ENCODE measurements around the gene DPP8.
A peak's percentile ranks its signal among the peaks of the same experiment; 100 is the strongest.

The DPP8 gene

GRCh38 chr15:65423150-65423975 lies 94.1 kb downstream of the DPP8 start:
- H3K36me3 Mint-ChIP-seq: no peaks in the 10 kb centered on the region
- peak overlapping the region; percentile 82 for H3K4me3 Mint-ChIP-seq
- H3K9me3 Mint-ChIP-seq: no peaks in the 10 kb centered on the region
- DNase-seq (ENCODE audit: low spot score in 2 of 2): no peak
- no peak overlapping the region for H3K27ac Mint-ChIP-seq
- no peak for ATAC-seq
- H3K4me1 Mint-ChIP-seq: peaks cover 21% of the 10 kb centered on the region

DNA sequence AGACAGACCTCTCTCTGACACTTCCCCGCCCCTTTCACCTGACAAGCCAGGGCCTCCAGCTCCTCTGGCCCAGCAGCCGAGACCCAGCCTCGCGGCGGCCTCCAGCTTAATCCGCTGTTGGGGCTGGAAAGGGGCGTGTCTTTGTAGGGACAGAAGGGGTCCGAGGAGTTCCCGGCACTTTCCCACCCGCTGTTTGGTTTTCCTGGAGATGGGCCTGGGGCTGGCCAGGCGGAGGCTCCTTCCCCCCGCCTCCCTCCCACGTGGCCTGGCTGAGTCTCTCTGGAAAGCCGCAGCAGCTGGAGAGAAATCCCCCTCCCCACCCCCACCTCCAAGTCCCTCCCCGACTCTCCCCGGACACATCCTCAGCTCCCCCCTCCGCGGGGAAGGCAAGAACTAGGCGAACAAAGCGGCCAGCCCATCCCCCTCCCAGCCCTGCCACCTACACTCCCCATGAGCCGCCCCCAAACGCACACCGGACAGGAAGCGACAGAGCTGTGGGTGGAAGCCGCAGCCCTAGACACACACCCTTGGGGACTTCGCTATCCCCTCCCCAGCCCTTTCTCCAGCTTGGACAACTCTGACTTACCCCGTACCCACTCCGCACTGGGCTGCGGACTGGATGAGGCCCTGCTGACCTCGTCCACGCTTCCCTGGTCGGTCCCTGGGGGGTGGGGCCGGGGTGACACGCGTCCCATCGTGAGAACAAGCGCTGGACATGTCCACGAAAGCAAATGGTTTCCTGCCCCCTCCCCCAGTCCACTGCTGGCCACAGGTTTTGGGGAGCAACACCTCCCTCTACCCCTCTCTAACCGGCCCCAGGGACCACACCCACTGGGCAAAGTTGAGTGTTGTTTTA lies 95.9 kb downstream of the DPP8 start:
- peak; percentile 42 for ATAC-seq

GRCh38 chr15:65420975-65421359 lies 96.5 kb downstream of the DPP8 start:
- ATAC-seq: no peak
- no peaks in the 10 kb centered on the region for H3K9me3 Mint-ChIP-seq
- no peak overlapping the region for H3K27ac Mint-ChIP-seq
- H3K4me3 Mint-ChIP-seq: peak overlapping the region; percentile 82
- H3K4me1 Mint-ChIP-seq: peaks cover 21% of the 10 kb centered on the region
- DNase-seq (ENCODE audit: low spot score in 2 of 2): no peak
- no peaks in the 10 kb centered on the region for H3K36me3 Mint-ChIP-seq

More for the DNA sequence above, 95.9 kb downstream of the DPP8 start:
- H3K36me3 Mint-ChIP-seq: no peaks in the 10 kb centered on the region
- H3K9me3 Mint-ChIP-seq: no peaks in the 10 kb centered on the region
- DNase-seq (ENCODE audit: low spot score in 2 of 2): no peak
- H3K4me3 Mint-ChIP-seq: peak overlapping the region; percentile 82
- peaks cover 21% of the 10 kb centered on the region for H3K4me1 Mint-ChIP-seq
- no peak overlapping the region for H3K27ac Mint-ChIP-seq

DNA sequence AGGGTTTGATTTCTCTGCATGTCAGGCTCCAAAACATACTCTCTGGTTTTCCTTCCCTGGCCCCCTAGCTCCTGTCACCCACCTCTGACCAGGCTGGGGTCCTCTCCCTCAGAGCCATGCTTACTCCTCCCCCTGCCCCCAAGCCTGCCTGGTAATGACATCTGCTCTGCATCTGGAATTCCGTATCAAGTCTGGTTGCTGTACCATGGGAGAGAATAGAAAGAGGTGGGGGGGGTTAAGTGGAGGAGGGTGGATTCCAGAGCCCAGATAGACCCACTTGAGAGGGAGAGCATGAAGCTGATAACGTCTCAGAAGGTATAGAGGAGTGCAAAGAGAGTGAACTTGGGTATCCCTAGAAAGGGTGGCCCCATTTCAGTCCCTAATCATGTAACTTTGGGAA lies 98.9 kb downstream of the DPP8 start:
- ATAC-seq: no peak
- Mint-ChIP-seq H3K36me3 (no peaks in the 10 kb centered on the region), H3K4me3 (no peak overlapping the region), H3K27ac (no peak overlapping the region), H3K4me1 (peaks cover 17% of the 10 kb centered on the region), H3K9me3 (no peaks in the 10 kb centered on the region)
- DNase-seq (ENCODE audit: low spot score in 2 of 2): no peak

GRCh38 chr15:65416845-65417416 lies 100.6 kb downstream of the DPP8 start:
- Mint-ChIP-seq H3K4me3 (no peak overlapping the region), H3K27ac (no peak overlapping the region), H3K36me3 (no peaks in the 10 kb centered on the region), H3K4me1 (peaks cover 4% of the 10 kb centered on the region), H3K9me3 (no peaks in the 10 kb centered on the region)
- ATAC-seq (no peak), DNase-seq (ENCODE audit: low spot score in 2 of 2) (no peak)

DNA sequence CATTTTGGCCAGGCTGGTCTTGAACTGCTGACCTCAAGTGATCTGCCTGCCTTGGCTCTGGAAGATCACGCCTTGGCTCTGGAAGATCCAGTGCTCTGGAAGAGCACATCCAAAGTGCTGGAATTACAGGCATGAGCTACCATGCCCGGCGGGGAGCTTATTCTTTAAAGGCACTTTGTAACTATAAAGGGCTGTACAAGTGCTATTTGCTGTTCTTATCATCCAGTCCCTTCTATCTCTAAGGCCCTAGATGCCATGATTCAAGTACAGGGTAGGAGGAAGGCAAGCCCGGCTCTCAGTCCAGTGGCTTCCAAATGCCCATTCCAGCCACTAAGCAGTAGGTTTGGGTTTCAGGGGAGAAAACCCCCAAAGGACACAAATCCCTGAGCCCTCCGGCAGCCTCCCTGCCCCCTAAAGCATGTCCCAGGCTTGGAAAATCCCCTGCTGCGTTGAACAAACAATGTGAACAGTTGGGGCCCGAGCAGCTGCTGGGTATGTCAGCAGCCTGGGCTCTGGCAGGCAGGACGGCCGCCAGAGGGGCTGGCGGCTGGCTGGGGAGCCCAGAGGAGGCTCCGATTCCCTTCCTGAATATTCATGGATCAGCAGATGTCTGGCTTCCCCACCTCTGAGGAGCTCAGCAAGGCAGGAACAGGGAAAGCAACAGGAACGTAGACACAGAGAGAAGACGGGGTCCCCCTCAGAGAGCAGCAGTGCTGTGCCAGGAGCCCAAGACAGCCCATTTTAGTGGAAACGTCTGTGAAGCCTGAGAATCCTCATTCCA lies 102.5 kb downstream of the DPP8 start:
- no peaks in the 10 kb centered on the region for H3K9me3 Mint-ChIP-seq
- no peak overlapping the region for H3K4me3 Mint-ChIP-seq
- H3K27ac Mint-ChIP-seq: no peak overlapping the region
- ATAC-seq: no peak
- no peaks in the 10 kb centered on the region for H3K4me1 Mint-ChIP-seq
- no peaks in the 10 kb centered on the region for H3K36me3 Mint-ChIP-seq
- DNase-seq (ENCODE audit: low spot score in 2 of 2): no peak

GRCh38 chr15:65413760-65414144 lies 103.7 kb downstream of the DPP8 start:
- Mint-ChIP-seq H3K9me3 (no peaks in the 10 kb centered on the region), H3K4me1 (peaks cover 7% of the 10 kb centered on the region), H3K36me3 (no peaks in the 10 kb centered on the region), H3K4me3 (no peak overlapping the region), H3K27ac (no peak overlapping the region)
- ATAC-seq: no peak
- DNase-seq (ENCODE audit: low spot score in 2 of 2): no peak

DNA sequence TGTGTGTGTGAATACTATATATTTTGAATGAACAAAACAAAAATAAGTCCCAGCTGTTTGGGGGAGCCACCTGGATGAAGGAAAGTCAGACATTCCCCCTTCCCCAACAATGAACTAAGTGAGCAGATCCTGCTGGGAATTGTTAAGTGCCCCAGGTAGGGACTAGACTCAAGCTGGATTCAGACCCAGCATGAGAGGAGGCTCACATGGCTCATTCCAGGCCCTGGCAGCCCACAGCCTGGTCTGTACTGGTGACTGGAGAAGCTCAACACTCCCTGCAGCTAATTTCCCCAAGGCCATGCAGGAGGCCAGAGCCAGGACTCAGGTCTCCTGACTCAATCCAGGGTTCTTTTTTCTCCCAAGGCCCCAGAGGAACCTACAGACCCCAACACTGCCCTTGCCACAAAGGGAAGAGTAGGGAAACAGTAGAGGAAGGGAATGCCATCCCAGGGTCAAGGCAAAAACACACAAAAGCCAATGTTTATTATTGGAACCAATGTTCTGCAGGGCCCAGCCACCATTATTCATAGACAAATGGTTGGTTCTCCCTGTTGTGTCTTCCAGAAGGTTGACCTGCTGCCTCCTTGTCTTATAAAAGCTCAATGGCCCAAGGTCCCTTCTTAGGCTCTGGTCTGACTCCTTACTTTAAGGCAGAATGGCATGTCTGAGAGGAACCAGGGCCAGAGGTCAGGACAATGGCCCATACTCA lies 104.3 kb downstream of the DPP8 start:
- ATAC-seq (no peak), DNase-seq (ENCODE audit: low spot score in 2 of 2) (no peak)
- no peak overlapping the region for H3K4me3 Mint-ChIP-seq
- peaks cover 7% of the 10 kb centered on the region for H3K4me1 Mint-ChIP-seq
- H3K27ac Mint-ChIP-seq: no peak overlapping the region
- H3K9me3 Mint-ChIP-seq: no peaks in the 10 kb centered on the region
- H3K36me3 Mint-ChIP-seq: no peaks in the 10 kb centered on the region

DNA sequence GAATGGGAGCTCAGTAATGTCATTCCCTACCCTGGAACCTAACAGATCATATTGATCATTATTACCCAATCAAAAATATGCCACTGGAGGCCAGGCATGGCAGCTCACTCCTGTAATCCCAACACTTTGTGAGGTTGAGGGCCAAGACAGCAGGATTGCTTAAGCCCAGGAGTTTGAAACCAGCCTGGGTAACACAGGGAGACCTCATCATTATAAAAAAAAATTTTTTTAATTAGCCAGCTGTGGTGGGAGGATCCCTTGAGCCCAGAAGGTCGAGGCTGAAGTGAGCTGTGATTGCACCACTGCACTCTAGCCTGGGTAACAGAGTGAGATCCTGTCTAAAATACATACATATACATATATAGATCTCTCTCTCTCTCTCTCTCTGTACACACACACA lies 104.9 kb downstream of the DPP8 start:
- ATAC-seq (no peak), DNase-seq (ENCODE audit: low spot score in 2 of 2) (no peak)
- no peaks in the 10 kb centered on the region for H3K36me3 Mint-ChIP-seq
- H3K9me3 Mint-ChIP-seq: no peaks in the 10 kb centered on the region
- no peak overlapping the region for H3K27ac Mint-ChIP-seq
- no peak overlapping the region for H3K4me3 Mint-ChIP-seq
- H3K4me1 Mint-ChIP-seq: peaks cover 7% of the 10 kb centered on the region

GRCh38 chr15:65411465-65412071 lies 105.9 kb downstream of the DPP8 start:
- DNase-seq (ENCODE audit: low spot score in 2 of 2) (no peak), ATAC-seq (no peak)
- Mint-ChIP-seq H3K27ac (no peak overlapping the region), H3K4me3 (no peak overlapping the region), H3K9me3 (no peaks in the 10 kb centered on the region), H3K36me3 (no peaks in the 10 kb centered on the region), H3K4me1 (peaks cover 7% of the 10 kb centered on the region)

- Mint-ChIP-seq H3K36me3 (no peaks in the 10 kb centered on the region), H3K27ac (no peak overlapping the region), H3K9me3 (no peaks in the 10 kb centered on the region), H3K4me3 (no peak overlapping the region), H3K4me1 (peaks cover 7% of the 10 kb centered on the region)
- ATAC-seq (no peak), DNase-seq (ENCODE audit: low spot score in 2 of 2) (no peak)
These were observed 106.5 kb downstream of the DPP8 start for GRCh38 chr15:65410972-65411371.

GRCh38 chr15:65410036-65410435 lies 107.5 kb downstream of the DPP8 start:
- ATAC-seq (no peak), DNase-seq (ENCODE audit: low spot score in 2 of 2) (no peak)
- H3K27ac Mint-ChIP-seq: no peak overlapping the region
- H3K4me3 Mint-ChIP-seq: no peak overlapping the region
- peaks cover 7% of the 10 kb centered on the region for H3K4me1 Mint-ChIP-seq
- H3K9me3 Mint-ChIP-seq: no peaks in the 10 kb centered on the region
- H3K36me3 Mint-ChIP-seq: no peaks in the 10 kb centered on the region

DNA sequence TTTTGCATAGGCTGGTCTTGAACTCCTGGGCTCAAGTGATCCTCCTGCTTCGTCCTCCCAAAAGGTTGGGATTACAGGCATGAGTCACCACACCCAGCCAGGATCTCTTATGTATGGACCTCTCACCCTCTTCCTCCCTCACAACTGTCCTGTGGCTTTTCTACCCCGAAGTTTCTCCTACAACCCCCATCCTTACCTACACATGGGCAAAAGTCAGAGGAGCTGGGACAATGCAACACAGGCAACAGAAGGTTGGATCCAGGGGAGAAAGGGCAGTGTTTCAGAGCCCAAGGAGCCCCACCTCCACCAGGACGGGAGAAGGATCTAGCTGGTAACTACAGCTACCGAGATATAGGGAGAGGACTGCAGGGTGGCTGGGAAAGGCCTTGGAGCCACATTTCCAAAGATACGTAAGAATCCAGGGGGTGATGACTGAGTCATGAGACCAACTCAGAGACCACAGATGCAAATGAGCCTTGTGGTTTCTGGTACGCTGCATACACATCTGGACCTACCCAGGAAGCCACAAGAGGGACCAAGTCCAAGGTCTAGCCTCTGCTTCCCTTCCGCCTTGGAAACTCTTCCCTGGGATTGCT lies 108.4 kb downstream of the DPP8 start:
- no peaks in the 10 kb centered on the region for H3K36me3 Mint-ChIP-seq
- ATAC-seq (peak; percentile 67), DNase-seq (ENCODE audit: low spot score in 2 of 2) (no peak)
- H3K27ac Mint-ChIP-seq: no peak overlapping the region
- H3K4me3 Mint-ChIP-seq: no peak overlapping the region
- no peaks in the 10 kb centered on the region for H3K9me3 Mint-ChIP-seq
- peaks cover 7% of the 10 kb centered on the region for H3K4me1 Mint-ChIP-seq

All from stimulated activated effector memory CD8-positive, alpha-beta T cell treated with anti-CD3 and anti-CD28 coated beads, Interleukin-12 subunit alpha, Interleukin-12 subunit beta, amount 100 ng/mL, for 72 hours (primary cell).